Choroid plexus epithelial cell (primary cell): ENCODE measurements around the gene SMTNL2.
"Not testable (repeated sequence)": the region's sequence is repeated elsewhere in the genome, so short reads cannot be mapped to it uniquely, and the experiment has no call there.

Source experiments
- DNase-seq: peaks from one replicate; pipeline ENCODE4 v3.0.0-alpha.2; 2010; ENCODE audit warnings: low read depth
- H3K4me3 ChIP-seq: 2 replicates; pipeline ENCODE4 v1.5.1; 2011; ENCODE audit warnings: low read depth, mild to moderate bottlenecking, control low read depth, low read length, moderate library complexity
- CTCF ChIP-seq: conservative IDR thresholded peaks from 2 replicates; pipeline ENCODE4 v1.5.1; 2011; ENCODE audit warnings: low read depth, mild to moderate bottlenecking, control low read depth, inconsistent platforms, low read length, moderate library complexity

The SMTNL2 gene

GRCh38 chr17:4585638-4585994 lies 1.3 kb downstream of the SMTNL2 start:
- no peak for TF ChIP-seq CTCF
- no peak overlapping the region for H3K4me3 ChIP-seq
- DNase-seq = no peak

GRCh38 chr17:4586043-4586442 lies 1.7 kb downstream of the SMTNL2 start:
- TF ChIP-seq CTCF = no peak
- H3K4me3 ChIP-seq = no peak overlapping the region
- DNase-seq = no peak

- DNase-seq = no peak
- TF ChIP-seq CTCF = no peak
- H3K4me3 ChIP-seq = no peak overlapping the region
Observed at GRCh38 chr17:4587195-4587594, 2.9 kb downstream of the SMTNL2 start.

GRCh38 chr17:4587803-4588202 lies 3.5 kb downstream of the SMTNL2 start:
- no peak for DNase-seq
- H3K4me3 ChIP-seq = no peak overlapping the region
- no peak for TF ChIP-seq CTCF

- H3K4me3 ChIP-seq = no peak overlapping the region
- no peak for DNase-seq
- TF ChIP-seq CTCF = no peak
Observed at GRCh38 chr17:4588391-4588790, 4.1 kb downstream of the SMTNL2 start.

GRCh38 chr17:4588898-4589625 lies 4.7 kb downstream of the SMTNL2 start:
- no peak for TF ChIP-seq CTCF
- DNase-seq = no peak

GRCh38 chr17:4590042-4590441 lies 5.7 kb downstream of the SMTNL2 start:
- H3K4me3 ChIP-seq = not testable (repeated sequence)

More at GRCh38 chr17:4588898-4589625, 4.7 kb downstream of the SMTNL2 start:
- H3K4me3 ChIP-seq = no peak overlapping the region

More at GRCh38 chr17:4590042-4590441, 5.7 kb downstream of the SMTNL2 start:
- not testable (repeated sequence) for DNase-seq
